Measurements from ENCODE around the gene NAA80. TPM values are rescaled to one million over a fixed set of nuclear protein-coding genes. Genes with fewer than 3 reads are reported as not detected.
"Not testable (repeated sequence)": the region's sequence is repeated elsewhere in the genome, so short reads cannot be mapped to it uniquely, and the experiment has no call there.

The NAA80 gene
- total RNA-seq, 4 donors from 2014 or later = 12.5 to 22.1 (median 14.8) TPM

DNA sequence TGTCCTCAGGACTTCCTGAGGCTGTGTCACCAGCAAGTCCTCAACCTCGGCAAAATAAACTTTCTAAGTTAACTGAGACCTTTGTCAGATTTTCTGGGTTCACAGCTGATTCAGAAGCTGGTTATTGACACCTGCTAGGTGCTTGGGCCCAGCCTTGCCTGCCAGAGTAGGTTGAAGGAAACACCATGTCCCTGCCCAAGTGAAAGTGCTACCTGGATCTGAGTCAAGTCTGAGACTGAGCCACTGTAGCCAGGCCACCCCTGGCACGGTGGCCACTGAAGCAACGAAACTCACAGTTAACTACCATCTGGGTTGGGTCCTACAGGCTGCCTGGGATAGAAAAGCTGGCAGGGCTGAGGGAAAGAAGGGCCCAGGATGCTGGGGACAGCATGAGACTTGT lies 15.1 kb upstream of the NAA80 start:
- ATAC-seq (peak; percentile 89 to 90), DNase-seq (peak in 1 of 2 donors; percentile 67)
- TF ChIP-seq CTCF (IDR thresholded peaks at IDR 0.05 in 4 of 5, conservative IDR thresholded peaks at IDR 0.05 in 1 of 5) (no peak), POLR2A (IDR thresholded peaks at IDR 0.05) (no peak)
- peaks cover 39 to 40% of the 10 kb centered on the region in 2 donors for H3K4me1 ChIP-seq
- peak overlapping the region; percentile 50 to 79 (median 56) for H3K27ac ChIP-seq
- H3K4me3 ChIP-seq = no peak overlapping the region
- no peaks in the 10 kb centered on the region for H3K27me3 ChIP-seq
- intact Hi-C loops (cut with DNase I; ENCODE audit: low total_unique reads) = no loop called here
- H3K9me3 ChIP-seq = no peaks in the 10 kb centered on the region
- in situ Hi-C loops (cut with MboI; ENCODE audit: low sequenced_read_pairs in 4 of 4) = no loop called here
- H3K36me3 ChIP-seq = peaks cover 0 to 20% of the 10 kb centered on the region in 2 donors

DNA sequence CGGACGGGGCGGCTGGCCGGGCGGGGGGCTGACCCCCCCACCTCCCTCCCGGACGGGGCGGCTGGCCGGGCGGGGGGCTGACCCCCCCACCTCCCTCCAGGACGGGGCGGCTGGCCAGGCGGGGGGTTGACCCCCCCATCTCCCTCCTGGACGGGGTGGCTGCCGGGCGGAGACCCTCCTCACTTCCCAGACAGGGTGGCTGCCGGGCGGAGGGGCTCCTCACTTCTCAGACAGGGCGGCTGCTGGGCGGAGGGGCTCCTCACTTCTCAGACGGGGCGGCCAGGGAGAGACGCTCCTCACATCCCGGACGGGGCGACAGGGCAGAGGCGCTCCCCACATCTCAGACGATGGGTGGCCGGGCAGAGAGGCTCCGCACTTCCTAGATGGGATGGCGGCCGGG lies 12.8 kb upstream of the NAA80 start:
- intact Hi-C loops (cut with DNase I; ENCODE audit: low total_unique reads); H3K27me3 ChIP-seq; H3K36me3 ChIP-seq; ATAC-seq; in situ Hi-C loops (cut with MboI; ENCODE audit: low sequenced_read_pairs in 4 of 4); H3K27ac ChIP-seq; H3K9me3 ChIP-seq; H3K4me3 ChIP-seq; DNase-seq: not testable (repeated sequence)
- H3K4me1 ChIP-seq = peaks cover 16 to 17% of the 10 kb centered on the region in 2 donors

DNA sequence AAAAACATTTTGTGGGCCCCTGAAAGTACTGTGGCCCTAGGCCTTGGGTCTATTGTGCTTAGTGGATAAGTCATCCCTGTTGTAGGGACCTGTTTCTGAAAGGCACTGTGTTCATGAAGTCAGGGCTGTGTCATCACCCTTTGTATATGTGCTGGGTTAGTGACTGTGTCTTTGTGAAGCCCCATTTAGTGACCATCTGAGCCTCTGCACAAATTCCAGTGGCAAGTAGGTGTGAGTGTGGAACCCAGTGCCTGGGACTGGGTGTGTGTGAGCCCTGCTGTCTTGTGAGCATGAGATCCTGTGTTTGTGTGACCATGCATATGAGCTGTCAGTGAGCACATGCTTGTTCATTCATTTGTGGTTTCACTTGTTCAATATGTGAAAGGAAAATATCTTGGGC lies 5.4 kb upstream of the NAA80 start:
- Histone ChIP-seq H3K27me3 (no peaks in the 10 kb centered on the region), H3K4me1 (peaks cover 21 to 37% of the 10 kb centered on the region in 2 donors), H3K4me3 (no peak overlapping the region), H3K27ac (no peak overlapping the region), H3K9me3 (no peaks in the 10 kb centered on the region), H3K36me3 (no peaks in the 10 kb centered on the region)
- DNase-seq (no peak), ATAC-seq (no peak)
- in situ Hi-C loops (cut with MboI; ENCODE audit: low sequenced_read_pairs in 4 of 4) = no loop called here
- intact Hi-C loops (cut with DNase I; ENCODE audit: low total_unique reads) = no loop called here
- TF ChIP-seq POLR2A (IDR thresholded peaks at IDR 0.05) (no peak), CTCF (IDR thresholded peaks at IDR 0.05 in 4 of 5, conservative IDR thresholded peaks at IDR 0.05 in 1 of 5) (no peak)

DNA sequence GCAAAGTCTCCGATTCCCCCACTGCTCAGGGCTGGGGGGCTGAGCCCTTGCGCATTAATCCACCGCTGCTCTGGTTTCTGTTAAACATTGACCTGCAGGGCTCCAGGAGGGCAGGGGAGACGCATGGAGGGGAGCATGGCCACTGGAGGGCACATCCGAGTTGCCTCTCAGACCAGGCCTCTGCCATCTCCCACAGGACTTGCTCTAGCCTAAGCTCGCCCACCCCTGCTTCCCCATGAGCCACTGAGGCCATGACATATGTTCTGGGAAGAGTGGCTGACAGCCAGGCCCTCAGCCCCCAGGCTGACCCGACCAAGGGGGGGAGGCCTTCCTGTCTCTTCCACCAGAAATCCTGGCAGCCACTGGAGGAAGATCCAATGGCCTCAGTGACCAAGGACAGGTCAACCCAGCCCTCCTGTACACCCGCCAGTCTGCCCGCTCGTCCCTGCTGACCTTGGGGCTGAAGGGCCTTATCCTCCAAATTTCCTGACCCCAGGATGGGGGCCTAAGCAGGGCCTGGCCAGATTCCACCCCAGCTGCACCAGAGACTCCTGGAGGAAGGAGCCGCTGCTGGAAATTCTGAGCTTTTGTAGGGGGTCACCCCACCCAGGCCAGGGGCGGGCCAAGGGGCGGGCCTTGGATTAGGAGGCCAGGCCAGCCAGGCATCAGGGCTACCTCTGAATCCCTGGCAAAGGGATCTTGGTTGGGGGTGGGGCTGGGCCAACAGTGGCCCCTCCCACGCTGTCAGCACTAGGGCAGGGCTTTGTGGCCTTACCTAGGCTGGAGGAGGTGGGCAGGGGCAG lies 4.0 kb upstream of the NAA80 start, which contains the start of gene HYAL1:
HYAL1 (minus strand) TSS at position 562 of the 803 bp plus-strand sequence. CDS start 618 bp downstream, outside the sequence.
- H3K27ac ChIP-seq = peak within 1 kb of the TSS; percentile 85 to 91 (median 88)
- H3K4me3 ChIP-seq = peak within 1 kb of the TSS; percentile 45 to 52 (median 49)
- DNase-seq (peak in 1 of 2 donors; percentile 72), ATAC-seq (no peak)
- H3K4me1 ChIP-seq = peaks cover 28 to 44% of the 10 kb centered on the region in 2 donors
- intact Hi-C loops (cut with DNase I; ENCODE audit: low total_unique reads) = no loop called here
- no peaks in the 10 kb centered on the region for H3K36me3 ChIP-seq
- H3K9me3 ChIP-seq = no peaks in the 10 kb centered on the region
- TF ChIP-seq POLR2A (IDR thresholded peaks at IDR 0.05) = peak; percentile 44 to 55
- TF ChIP-seq CTCF (IDR thresholded peaks at IDR 0.05 in 4 of 5, conservative IDR thresholded peaks at IDR 0.05 in 1 of 5) = peak in 4 of 5 experiments; percentile 16 to 38 (median 21)
- in situ Hi-C loops (cut with MboI; ENCODE audit: low sequenced_read_pairs in 4 of 4) = no loop called here
- H3K27me3 ChIP-seq = no peaks in the 10 kb centered on the region
